Chondrocyte (in vitro differentiated cells): ENCODE measurements around the gene GGT5. TPM values are rescaled to one million over a fixed set of nuclear protein-coding genes. Genes with fewer than 3 reads are reported as not detected.
"Not testable (repeated sequence)": the region's sequence is repeated elsewhere in the genome, so short reads cannot be mapped to it uniquely, and the experiment has no call there.

Source experiments
- DNase-seq: peaks from one replicate; pipeline ENCODE4 v3.0.0; 2021; ENCODE audit warnings: mixed read lengths, low spot score
- H3K27ac Mint-ChIP-seq: one replicate; pipeline ENCODE4 v1.8.0; 2021; ENCODE audit warnings: mild to moderate bottlenecking, moderate library complexity, mixed read lengths; ENCODE audit not compliant: unreplicated experiment
- H3K27me3 Mint-ChIP-seq: 2 replicates; pipeline ENCODE4 v1.8.0; 2021; ENCODE audit warnings: low read depth, mixed read lengths
- H3K36me3 Mint-ChIP-seq: 2 replicates; pipeline ENCODE4 v1.8.0; 2021; ENCODE audit warnings: low read depth, mixed read lengths
- H3K4me1 Mint-ChIP-seq: 2 replicates; pipeline ENCODE4 v1.8.0; 2021; ENCODE audit warnings: low read depth, mild to moderate bottlenecking, mixed read lengths
- H3K4me3 Mint-ChIP-seq: one replicate; pipeline ENCODE4 v1.8.0; 2021; ENCODE audit warnings: mild to moderate bottlenecking, moderate library complexity, mixed read lengths; ENCODE audit not compliant: unreplicated experiment
- H3K9me3 Mint-ChIP-seq: 2 replicates; pipeline ENCODE4 v1.8.0; 2021; ENCODE audit warnings: low read depth, mixed read lengths
- CTCF ChIP-seq: fragments of 200-600 bp; sonication (generic); IDR thresholded peaks from 2 replicates; pipeline ENCODE4 v1.5.0; 2021; ENCODE audit warnings: antibody characterized with exemption, mild to moderate bottlenecking, moderate library complexity
- total RNA-seq: library from RNA; stranded (reverse); gene quantifications from 3 replicates; pipeline ENCODE4 v1.2.1, GENCODE V29; 2021

Gene GGT5
- total RNA-seq, 1 donor from 2014 or later, result 37.5 TPM

DNA sequence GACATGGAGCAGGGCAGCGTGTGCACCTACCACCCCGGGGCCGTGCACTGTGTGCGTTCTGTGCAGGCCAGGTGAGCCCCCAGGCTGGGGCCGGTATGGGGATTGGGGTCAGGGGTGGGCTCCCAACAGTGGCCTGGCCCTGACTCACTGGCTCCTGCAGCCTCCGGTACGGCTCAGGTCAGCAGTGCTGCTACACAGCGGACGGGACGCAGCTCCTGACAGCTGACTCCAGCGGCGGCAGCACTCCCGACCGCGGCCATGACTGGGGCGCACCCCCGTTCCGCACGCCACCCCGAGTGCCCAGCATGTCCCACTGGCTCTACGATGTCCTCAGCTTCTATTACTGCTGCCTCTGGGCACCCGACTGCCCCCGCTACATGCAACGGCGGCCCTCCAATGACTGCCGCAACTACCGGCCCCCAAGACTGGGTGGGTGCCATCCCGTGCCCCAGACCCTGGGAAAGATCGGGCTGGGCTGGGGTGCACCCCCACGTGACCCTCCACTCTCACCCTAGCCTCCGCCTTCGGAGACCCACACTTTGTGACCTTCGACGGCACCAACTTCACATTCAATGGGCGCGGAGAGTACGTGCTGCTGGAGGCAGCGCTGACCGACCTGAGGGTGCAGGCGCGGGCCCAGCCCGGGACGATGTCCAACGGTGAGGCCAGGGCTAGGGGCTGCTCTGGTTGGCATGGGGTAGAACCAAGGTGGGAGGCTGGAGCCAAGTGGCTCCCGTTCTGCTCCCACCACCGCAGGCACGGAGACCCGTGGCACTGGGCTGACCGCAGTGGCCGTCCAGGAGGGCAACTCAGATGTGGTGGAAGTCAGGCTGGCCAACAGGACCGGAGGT lies 59.2 kb downstream of the GGT5 start:
- peak; percentile 86 for DNase-seq
- Mint-ChIP-seq H3K36me3 (no peaks in the 10 kb centered on the region), H3K4me3 (no peak overlapping the region), H3K9me3 (no peaks in the 10 kb centered on the region), H3K27ac (no peak overlapping the region), H3K27me3 (no peaks in the 10 kb centered on the region), H3K4me1 (peaks cover 7% of the 10 kb centered on the region)
- TF ChIP-seq CTCF, result no peak

DNA sequence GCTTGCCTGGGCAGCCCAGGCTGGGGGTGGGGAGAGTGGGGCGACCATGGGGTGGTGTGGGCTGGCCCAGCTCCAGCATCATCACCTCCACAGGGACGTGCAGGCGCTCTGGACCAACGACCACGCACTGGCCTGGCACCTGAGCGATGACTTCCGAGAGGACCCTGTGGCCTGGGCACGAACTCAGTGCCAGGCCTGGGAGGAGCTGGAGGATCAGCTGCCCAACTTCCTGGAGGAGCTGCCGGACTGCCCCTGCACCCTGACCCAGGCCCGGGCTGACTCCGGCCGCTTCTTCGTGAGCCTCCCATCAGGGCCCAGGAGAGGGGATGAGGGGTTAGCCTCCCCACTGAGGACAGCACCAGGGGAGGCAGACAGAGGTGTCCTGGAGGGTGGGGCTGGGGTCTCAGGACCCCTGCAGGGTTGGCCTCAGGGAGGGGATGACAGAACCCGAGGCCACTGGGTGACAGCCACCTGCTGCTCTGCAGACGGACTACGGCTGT lies 59.8 kb downstream of the GGT5 start:
- Mint-ChIP-seq H3K36me3 (no peaks in the 10 kb centered on the region), H3K4me1 (peaks cover 7% of the 10 kb centered on the region), H3K27me3 (no peaks in the 10 kb centered on the region), H3K27ac (no peak overlapping the region), H3K4me3 (no peak overlapping the region), H3K9me3 (no peaks in the 10 kb centered on the region)
- peak; percentile 90 for DNase-seq
- TF ChIP-seq CTCF, result no peak

DNA sequence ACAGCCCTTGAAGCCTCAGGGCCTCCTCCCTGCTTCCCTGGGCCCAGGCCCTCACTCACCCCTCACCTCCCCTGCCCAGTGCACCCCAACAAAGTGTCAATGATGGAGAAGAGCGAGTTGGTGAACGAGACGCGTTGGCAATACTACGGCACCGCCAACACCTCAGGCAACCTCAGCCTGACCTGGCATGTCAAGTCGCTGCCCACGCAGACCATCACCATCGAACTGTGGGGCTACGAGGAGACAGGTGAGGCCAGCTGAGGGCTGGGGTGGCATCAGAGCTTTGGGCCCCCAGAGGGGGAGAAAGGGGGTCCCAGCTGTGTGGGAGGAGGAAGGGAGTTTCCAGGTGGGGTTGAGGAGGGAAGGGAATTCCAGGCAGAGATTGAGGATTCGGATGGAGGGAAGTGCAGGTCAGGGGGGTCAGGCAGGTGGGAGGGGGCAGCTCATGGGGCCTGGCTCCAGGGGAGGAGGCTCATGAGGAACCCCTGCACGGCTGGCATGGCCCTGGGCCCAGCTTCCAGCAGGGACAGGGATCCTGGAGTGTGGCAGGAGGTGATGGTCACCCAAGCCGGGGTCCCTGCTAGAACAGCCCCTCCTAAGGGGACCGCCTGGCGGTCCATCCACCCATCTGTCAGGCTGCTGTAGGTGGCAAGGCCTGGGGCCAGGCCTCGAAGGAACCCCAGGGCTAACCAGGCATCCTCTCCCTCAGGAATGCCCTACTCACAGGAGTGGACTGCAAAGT lies 60.7 kb downstream of the GGT5 start:
- Mint-ChIP-seq H3K4me3 (no peak overlapping the region), H3K27me3 (no peaks in the 10 kb centered on the region), H3K27ac (no peak overlapping the region), H3K36me3 (no peaks in the 10 kb centered on the region), H3K4me1 (no peaks in the 10 kb centered on the region), H3K9me3 (no peaks in the 10 kb centered on the region)
- peak; percentile 77 for DNase-seq
- TF ChIP-seq CTCF, result no peak

- no peak for TF ChIP-seq CTCF
- Mint-ChIP-seq H3K27ac (no peak overlapping the region), H3K9me3 (no peaks in the 10 kb centered on the region), H3K27me3 (no peaks in the 10 kb centered on the region), H3K36me3 (no peaks in the 10 kb centered on the region), H3K4me1 (peaks cover under 1% of the 10 kb centered on the region), H3K4me3 (no peak overlapping the region)
- DNase-seq, result peak; percentile 93
Measured at GRCh38 chr22:24183321-24184031, 61.4 kb downstream of the GGT5 start.

DNA sequence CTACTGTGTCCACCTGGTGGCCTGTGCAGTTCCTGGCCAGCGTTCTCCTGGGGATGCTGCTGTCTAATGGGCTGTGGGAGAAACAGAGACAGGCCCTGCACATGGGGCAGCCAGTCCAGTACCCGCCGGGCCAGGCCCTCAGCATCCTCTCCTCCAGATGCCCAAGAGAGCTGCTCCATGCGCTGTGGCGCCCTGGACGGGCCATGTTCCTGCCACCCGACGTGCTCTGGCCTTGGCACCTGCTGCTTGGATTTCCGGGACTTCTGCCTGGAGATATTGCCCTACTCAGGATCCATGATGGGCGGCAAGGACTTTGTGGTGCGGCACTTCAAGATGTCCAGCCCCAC lies 62.0 kb downstream of the GGT5 start:
- H3K27ac Mint-ChIP-seq, DNase-seq, H3K9me3 Mint-ChIP-seq, H3K27me3 Mint-ChIP-seq, H3K4me3 Mint-ChIP-seq, H3K36me3 Mint-ChIP-seq, H3K4me1 Mint-ChIP-seq: not testable (repeated sequence)
- peak; percentile 17 for TF ChIP-seq CTCF
